ENCODE results near the gene CTNS. TPM values are rescaled to one million over a fixed set of nuclear protein-coding genes. Genes with fewer than 3 reads are reported as not detected.
"Not testable (repeated sequence)": the region's sequence is repeated elsewhere in the genome, so short reads cannot be mapped to it uniquely, and the experiment has no call there.

CTNS gene
- polyA plus RNA-seq, 1 donor (not counting 4 experiments of a cell fraction or from before 2014, with no cell fraction given): 7.4 TPM

DNA sequence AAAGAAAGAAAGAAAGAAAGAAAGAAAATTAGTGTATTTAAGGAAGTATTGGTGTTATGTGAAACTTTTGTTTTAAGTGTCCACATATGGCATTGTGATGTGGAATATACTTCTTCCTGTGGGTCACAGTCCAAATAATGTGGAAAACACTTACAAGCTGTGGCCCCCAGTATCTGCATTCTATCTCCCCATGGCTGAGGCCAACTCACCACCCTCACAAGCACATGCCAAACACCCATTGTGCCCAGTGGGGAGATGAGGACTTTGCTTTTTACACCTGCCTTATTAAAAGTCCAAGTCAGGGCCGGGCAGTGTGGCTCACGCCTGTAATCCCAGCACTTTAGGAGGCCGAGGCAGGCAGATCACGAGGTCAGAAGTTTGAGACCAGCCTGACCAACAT is 63.4 kb downstream of the CTNS start:
- Histone ChIP-seq H3K4me1 (ENCODE audit: control insufficient read depth, extremely low read depth, insufficient read depth, low read length) (peaks cover 4% of the 10 kb centered on the region), H3K27ac (ENCODE audit: control insufficient read depth, insufficient read depth, low read length) (no peak overlapping the region), H3K79me2 (ENCODE audit: control insufficient read depth, insufficient read depth, low read length) (no peaks in the 10 kb centered on the region), H4K20me1 (ENCODE audit: control insufficient read depth, extremely low read depth, insufficient read depth, low read length) (no peaks in the 10 kb centered on the region), H3K4me3 (ENCODE audit: control insufficient read depth in 2 of 3, extremely low read depth in 1 of 3, insufficient read depth in 2 of 3, low read depth in 1 of 3, low read length in 3 of 3) (no peak overlapping the region), H3K4me2 (ENCODE audit: control insufficient read depth, extremely low read depth, insufficient read depth, low read depth, low read length) (no peak overlapping the region), H3K27me3 (ENCODE audit: control insufficient read depth, extremely low read depth, insufficient read depth, low read length) (peaks cover 22% of the 10 kb centered on the region), H2AFZ (ENCODE audit: control insufficient read depth, low read length) (no peak overlapping the region), H3K9me3 (ENCODE audit: control insufficient read depth, low read depth, low read length) (peaks cover 5% of the 10 kb centered on the region), H3K36me3 (ENCODE audit: control insufficient read depth in 2 of 2, extremely low read depth in 1 of 2, insufficient read depth in 2 of 2, low read length in 2 of 2) (no peaks in the 10 kb centered on the region), H3K9me1 (ENCODE audit: control insufficient read depth, extremely low read depth, insufficient read depth, low read length) (no peaks in the 10 kb centered on the region), H3K9ac (ENCODE audit: control insufficient read depth, extremely low read depth, insufficient read depth, low read length) (no peak overlapping the region)
- no peak for FAIRE-seq
- no peak for DNase-seq (ENCODE audit: low read depth, low spot score)
- TF ChIP-seq EZH2 (IDR thresholded peaks at IDR 0.05; ENCODE audit: low read length): no peak
- TF ChIP-seq, protein P1, sequence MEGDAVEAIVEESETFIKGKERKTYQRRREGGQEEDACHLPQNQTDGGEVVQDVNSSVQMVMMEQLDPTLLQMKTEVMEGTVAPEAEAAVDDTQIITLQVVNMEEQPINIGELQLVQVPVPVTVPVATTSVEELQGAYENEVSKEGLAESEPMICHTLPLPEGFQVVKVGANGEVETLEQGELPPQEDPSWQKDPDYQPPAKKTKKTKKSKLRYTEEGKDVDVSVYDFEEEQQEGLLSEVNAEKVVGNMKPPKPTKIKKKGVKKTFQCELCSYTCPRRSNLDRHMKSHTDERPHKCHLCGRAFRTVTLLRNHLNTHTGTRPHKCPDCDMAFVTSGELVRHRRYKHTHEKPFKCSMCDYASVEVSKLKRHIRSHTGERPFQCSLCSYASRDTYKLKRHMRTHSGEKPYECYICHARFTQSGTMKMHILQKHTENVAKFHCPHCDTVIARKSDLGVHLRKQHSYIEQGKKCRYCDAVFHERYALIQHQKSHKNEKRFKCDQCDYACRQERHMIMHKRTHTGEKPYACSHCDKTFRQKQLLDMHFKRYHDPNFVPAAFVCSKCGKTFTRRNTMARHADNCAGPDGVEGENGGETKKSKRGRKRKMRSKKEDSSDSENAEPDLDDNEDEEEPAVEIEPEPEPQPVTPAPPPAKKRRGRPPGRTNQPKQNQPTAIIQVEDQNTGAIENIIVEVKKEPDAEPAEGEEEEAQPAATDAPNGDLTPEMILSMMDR (optimal IDR thresholded peaks at IDR 0.05 in 1 of 3, IDR thresholded peaks at IDR 0.05 in 1 of 3, conservative IDR thresholded peaks at IDR 0.05 in 1 of 3; ENCODE audit: extremely low read depth in 1 of 3, insufficient read depth in 2 of 3, low read length in 3 of 3): no peak
- dilution Hi-C loops (cut with MboI; ENCODE audit: extremely low pct_ligation_motif_present, low sequenced_read_pairs): no loop called here

DNA sequence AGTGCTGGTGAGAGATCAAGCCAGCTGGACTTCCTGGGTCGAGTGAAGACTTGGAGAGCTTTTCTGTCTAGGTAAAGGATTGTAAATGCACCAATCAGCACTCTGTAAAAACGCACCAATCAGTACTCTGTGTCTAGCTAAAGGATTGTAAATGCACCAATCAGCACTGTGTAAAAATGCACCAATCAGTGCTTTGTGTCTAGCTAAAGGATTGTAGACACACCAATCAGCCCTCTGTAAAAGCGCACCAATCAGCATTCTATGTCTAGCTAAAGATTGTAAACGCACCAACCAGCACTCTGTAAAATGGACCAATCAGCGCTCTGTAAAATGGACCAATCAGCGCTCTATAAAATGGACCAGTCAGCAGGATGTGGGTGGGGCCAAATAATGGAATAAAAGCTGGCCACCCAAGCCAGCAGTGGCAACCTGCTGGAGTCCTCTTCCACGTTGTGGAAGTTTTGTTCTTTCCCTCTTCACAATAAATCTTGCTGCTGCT is 65.5 kb downstream of the CTNS start:
- not testable (repeated sequence) for H3K27ac ChIP-seq (ENCODE audit: control insufficient read depth, insufficient read depth, low read length); DNase-seq (ENCODE audit: low read depth, low spot score)

More for the DNA sequence above, 65.5 kb downstream of the CTNS start:
- H3K4me3 ChIP-seq (ENCODE audit: control insufficient read depth in 2 of 3, extremely low read depth in 1 of 3, insufficient read depth in 2 of 3, low read depth in 1 of 3, low read length in 3 of 3); H3K79me2 ChIP-seq (ENCODE audit: control insufficient read depth, insufficient read depth, low read length); H3K9me3 ChIP-seq (ENCODE audit: control insufficient read depth, low read depth, low read length); H3K36me3 ChIP-seq (ENCODE audit: control insufficient read depth in 2 of 2, extremely low read depth in 1 of 2, insufficient read depth in 2 of 2, low read length in 2 of 2); dilution Hi-C loops (cut with MboI; ENCODE audit: extremely low pct_ligation_motif_present, low sequenced_read_pairs); H3K4me1 ChIP-seq (ENCODE audit: control insufficient read depth, extremely low read depth, insufficient read depth, low read length); H3K9ac ChIP-seq (ENCODE audit: control insufficient read depth, extremely low read depth, insufficient read depth, low read length); H3K4me2 ChIP-seq (ENCODE audit: control insufficient read depth, extremely low read depth, insufficient read depth, low read depth, low read length); H3K9me1 ChIP-seq (ENCODE audit: control insufficient read depth, extremely low read depth, insufficient read depth, low read length); H2AFZ ChIP-seq (ENCODE audit: control insufficient read depth, low read length); H3K27me3 ChIP-seq (ENCODE audit: control insufficient read depth, extremely low read depth, insufficient read depth, low read length); FAIRE-seq; H4K20me1 ChIP-seq (ENCODE audit: control insufficient read depth, extremely low read depth, insufficient read depth, low read length): not testable (repeated sequence)

Data from keratinocyte (primary cell).